ENCODE data around the gene BHLHA9. TPM values are rescaled to one million over a fixed set of nuclear protein-coding genes. Genes with fewer than 3 reads are reported as not detected.
"Not testable (repeated sequence)": the region's sequence is repeated elsewhere in the genome, so short reads cannot be mapped to it uniquely, and the experiment has no call there.

BHLHA9 gene
- total and polyA plus RNA-seq, 7 experiments from 2014 or later: not detected

DNA sequence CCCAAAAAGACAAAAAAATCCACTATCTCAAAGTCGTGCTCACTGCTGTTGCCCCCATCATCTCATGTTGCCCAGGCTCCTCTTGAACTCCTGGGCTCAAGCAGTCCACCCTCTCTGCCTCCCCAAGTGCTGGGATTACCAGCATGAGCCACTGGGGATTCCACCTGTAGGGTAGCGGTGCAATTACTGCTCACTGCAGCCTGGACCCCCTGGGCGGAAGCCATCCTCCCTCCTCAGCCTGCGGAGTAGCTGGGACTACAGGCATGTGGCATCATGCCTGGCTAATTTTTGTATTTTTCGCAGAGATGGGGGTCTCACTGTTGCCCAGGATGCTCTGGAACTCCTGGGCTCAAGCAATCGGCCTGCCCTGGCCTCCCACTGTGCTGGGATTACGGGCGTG is 37.9 kb upstream of the BHLHA9 start:
- intact Hi-C loops (cut with micrococcal nuclease): no loop called here
- ATAC-seq (no peak), DNase-seq (no peak)
- H3K4me1 Mint-ChIP-seq: peaks cover 10 to 22% (median 17%) of the 10 kb centered on the region in 7 donors
- Histone ChIP-seq H3K9me3 (ENCODE audit: control insufficient read depth in 2 of 3, low read length in 3 of 3) (no peaks in the 10 kb centered on the region), H3K36me3 (ENCODE audit: control insufficient read depth in 2 of 3, insufficient read depth in 3 of 3, low read length in 3 of 3) (no peaks in the 10 kb centered on the region), H3K4me1 (ENCODE audit: control insufficient read depth in 2 of 2, insufficient read depth in 2 of 2, low read length in 2 of 2) (peaks cover 0 to 7% of the 10 kb centered on the region in 2 donors), H3K27ac (ENCODE audit: low read depth, low read length) (no peak overlapping the region), H3K4me3 (ENCODE audit: low read length) (no peak overlapping the region), H3K27me3 (ENCODE audit: control insufficient read depth in 2 of 2, insufficient read depth in 2 of 2, low read length in 2 of 2) (peaks cover 0 to 6% of the 10 kb centered on the region in 2 donors)
- peak overlapping the region in 4 of 10 donors; percentile 5 to 59 (median 54) for H3K4me3 Mint-ChIP-seq
- ChIA-PET CTCF (no interaction called here), POLR2A (no interaction called here)
- H3K27ac Mint-ChIP-seq: no peak overlapping the region
- H3K36me3 Mint-ChIP-seq: peaks cover 0 to 4% (median 3%) of the 10 kb centered on the region in 5 donors
- peaks cover 39 to 51% (median 45%) of the 10 kb centered on the region in 5 donors for H3K27me3 Mint-ChIP-seq
- peaks cover 0 to 5% (median 0%) of the 10 kb centered on the region in 11 donors for H3K9me3 Mint-ChIP-seq

- H3K27me3 ChIP-seq (ENCODE audit: control insufficient read depth in 2 of 2, insufficient read depth in 2 of 2, low read length in 2 of 2): peaks cover 0 to 6% of the 10 kb centered on the region in 2 donors
- ChIA-PET POLR2A (no interaction called here), CTCF (no interaction called here)
- Mint-ChIP-seq H3K9me3 (peaks cover 0 to 5% (median 0%) of the 10 kb centered on the region in 11 donors), H3K27ac (no peak overlapping the region), H3K36me3 (peaks cover 0 to 4% (median 3%) of the 10 kb centered on the region in 5 donors), H3K4me1 (peaks cover 8 to 19% (median 13%) of the 10 kb centered on the region in 7 donors), H3K4me3 (peak overlapping the region in 1 of 10 donors; percentile 58), H3K27me3 (peaks cover 34 to 46% (median 41%) of the 10 kb centered on the region in 5 donors)
- peaks cover 0 to 7% of the 10 kb centered on the region in 2 donors for H3K4me1 ChIP-seq (ENCODE audit: control insufficient read depth in 2 of 2, insufficient read depth in 2 of 2, low read length in 2 of 2)
- intact Hi-C loops (cut with micrococcal nuclease): no loop called here
- ATAC-seq: no peak
- H3K27ac ChIP-seq (ENCODE audit: low read depth, low read length): no peak overlapping the region
- no peak overlapping the region for H3K4me3 ChIP-seq (ENCODE audit: low read length)
- no peaks in the 10 kb centered on the region for H3K9me3 ChIP-seq (ENCODE audit: control insufficient read depth in 2 of 3, low read length in 3 of 3)
- H3K36me3 ChIP-seq (ENCODE audit: control insufficient read depth in 2 of 3, insufficient read depth in 3 of 3, low read length in 3 of 3): no peaks in the 10 kb centered on the region
- DNase-seq: no peak
These were observed 37.5 kb upstream of the BHLHA9 start for GRCh38 chr17:1232786-1233185.

DNA sequence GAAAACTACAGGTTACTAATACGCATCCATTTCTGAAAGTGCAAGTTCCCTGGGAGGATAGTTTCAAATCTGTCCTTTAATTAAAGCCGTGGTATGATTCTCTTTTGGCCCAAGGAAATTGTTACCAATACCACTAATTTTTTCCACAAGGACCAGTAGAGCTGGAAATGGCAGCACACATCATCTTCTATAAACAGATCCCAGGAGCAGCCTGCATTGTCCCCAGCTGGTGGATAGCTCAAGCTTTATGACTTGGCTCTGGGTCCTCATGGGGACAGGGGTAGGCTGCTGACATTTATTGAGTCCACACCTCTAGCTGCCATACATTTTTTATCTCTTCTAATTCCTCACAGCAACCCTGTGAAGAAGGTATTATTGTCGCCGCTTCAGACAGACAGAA is 35.8 kb upstream of the BHLHA9 start:
- DNase-seq (no peak), ATAC-seq (no peak)
- CTCF ChIA-PET: interaction anchor here (0.6 kb wide), 1 partner anchor 65 kb away, joined by 3 read pairs; no protein-coding TSS in a partner anchor
- no peaks in the 10 kb centered on the region for H3K36me3 ChIP-seq (ENCODE audit: control insufficient read depth in 2 of 3, insufficient read depth in 3 of 3, low read length in 3 of 3)
- H3K27me3 ChIP-seq (ENCODE audit: control insufficient read depth in 2 of 2, insufficient read depth in 2 of 2, low read length in 2 of 2): peaks cover 0 to 6% of the 10 kb centered on the region in 2 donors
- Mint-ChIP-seq H3K36me3 (peaks cover 0 to 4% (median 3%) of the 10 kb centered on the region in 5 donors), H3K4me3 (no peak overlapping the region), H3K4me1 (peaks cover 7 to 19% (median 12%) of the 10 kb centered on the region in 7 donors), H3K9me3 (peaks cover 0 to 5% (median 0%) of the 10 kb centered on the region in 11 donors), H3K27me3 (peaks cover 29 to 50% (median 42%) of the 10 kb centered on the region in 5 donors), H3K27ac (no peak overlapping the region)
- POLR2A ChIA-PET: no interaction called here
- H3K27ac ChIP-seq (ENCODE audit: low read depth, low read length): no peak overlapping the region
- intact Hi-C loops (cut with micrococcal nuclease): no loop called here
- H3K9me3 ChIP-seq (ENCODE audit: control insufficient read depth in 2 of 3, low read length in 3 of 3): no peaks in the 10 kb centered on the region
- peaks cover 0 to 13% of the 10 kb centered on the region in 2 donors for H3K4me1 ChIP-seq (ENCODE audit: control insufficient read depth in 2 of 2, insufficient read depth in 2 of 2, low read length in 2 of 2)
- H3K4me3 ChIP-seq (ENCODE audit: low read length): no peak overlapping the region

GRCh38 chr17:1237471-1237870 is 32.8 kb upstream of the BHLHA9 start:
- peaks cover 7 to 27% (median 17%) of the 10 kb centered on the region in 7 donors for H3K4me1 Mint-ChIP-seq
- Histone ChIP-seq H3K4me3 (ENCODE audit: low read length) (no peak overlapping the region), H3K9me3 (ENCODE audit: control insufficient read depth in 2 of 3, low read length in 3 of 3) (no peaks in the 10 kb centered on the region), H3K4me1 (ENCODE audit: control insufficient read depth in 2 of 2, insufficient read depth in 2 of 2, low read length in 2 of 2) (peaks cover 0 to 20% of the 10 kb centered on the region in 2 donors), H3K36me3 (ENCODE audit: control insufficient read depth in 2 of 3, insufficient read depth in 3 of 3, low read length in 3 of 3) (no peaks in the 10 kb centered on the region), H3K27ac (ENCODE audit: low read depth, low read length) (no peak overlapping the region), H3K27me3 (ENCODE audit: control insufficient read depth in 2 of 2, insufficient read depth in 2 of 2, low read length in 2 of 2) (no peaks in the 10 kb centered on the region)
- peaks cover 0 to 5% (median 0%) of the 10 kb centered on the region in 11 donors for H3K9me3 Mint-ChIP-seq
- ATAC-seq (no peak), DNase-seq (no peak)
- intact Hi-C loops (cut with micrococcal nuclease): no loop called here
- ChIA-PET POLR2A (interaction anchor here (0.8 kb wide), 1 partner anchor 122 kb away, joined by 3 read pairs; no protein-coding TSS in a partner anchor), CTCF (interaction anchor here (0.7 kb wide), 1 partner anchor 50 kb away, joined by 3 read pairs; no protein-coding TSS in a partner anchor)
- peaks cover 20 to 45% (median 40%) of the 10 kb centered on the region in 5 donors for H3K27me3 Mint-ChIP-seq
- H3K4me3 Mint-ChIP-seq: no peak overlapping the region
- H3K27ac Mint-ChIP-seq: no peak overlapping the region
- H3K36me3 Mint-ChIP-seq: no peaks in the 10 kb centered on the region

- no peaks in the 10 kb centered on the region for H3K36me3 Mint-ChIP-seq
- ATAC-seq (peak; percentile 64), DNase-seq (peak in 7 of 9 donors; percentile 24 to 49 (median 38))
- peaks cover 9 to 39% (median 29%) of the 10 kb centered on the region in 5 donors for H3K27me3 Mint-ChIP-seq
- CTCF ChIA-PET: no interaction called here
- H3K4me3 Mint-ChIP-seq: peak overlapping the region in 8 of 10 donors; percentile 8 to 74 (median 56)
- H3K9me3 ChIP-seq (ENCODE audit: control insufficient read depth in 2 of 3, low read length in 3 of 3): no peaks in the 10 kb centered on the region
- H3K27ac ChIP-seq (ENCODE audit: low read depth, low read length): no peak overlapping the region
- POLR2A ChIA-PET: no interaction called here
- intact Hi-C loops (cut with micrococcal nuclease): no loop called here
- no peak overlapping the region for H3K4me3 ChIP-seq (ENCODE audit: low read length)
- H3K4me1 ChIP-seq (ENCODE audit: control insufficient read depth in 2 of 2, insufficient read depth in 2 of 2, low read length in 2 of 2): peaks cover 0 to 20% of the 10 kb centered on the region in 2 donors
- H3K4me1 Mint-ChIP-seq: peaks cover 7 to 27% (median 17%) of the 10 kb centered on the region in 7 donors
- H3K36me3 ChIP-seq (ENCODE audit: control insufficient read depth in 2 of 3, insufficient read depth in 3 of 3, low read length in 3 of 3): no peaks in the 10 kb centered on the region
- H3K9me3 Mint-ChIP-seq: peaks cover 0 to 5% (median 0%) of the 10 kb centered on the region in 11 donors
- peak overlapping the region in 5 of 9 donors; percentile 8 to 89 (median 68) for H3K27ac Mint-ChIP-seq
- H3K27me3 ChIP-seq (ENCODE audit: control insufficient read depth in 2 of 2, insufficient read depth in 2 of 2, low read length in 2 of 2): no peaks in the 10 kb centered on the region
These were observed 31.0 kb upstream of the BHLHA9 start for GRCh38 chr17:1239210-1239609.

DNA sequence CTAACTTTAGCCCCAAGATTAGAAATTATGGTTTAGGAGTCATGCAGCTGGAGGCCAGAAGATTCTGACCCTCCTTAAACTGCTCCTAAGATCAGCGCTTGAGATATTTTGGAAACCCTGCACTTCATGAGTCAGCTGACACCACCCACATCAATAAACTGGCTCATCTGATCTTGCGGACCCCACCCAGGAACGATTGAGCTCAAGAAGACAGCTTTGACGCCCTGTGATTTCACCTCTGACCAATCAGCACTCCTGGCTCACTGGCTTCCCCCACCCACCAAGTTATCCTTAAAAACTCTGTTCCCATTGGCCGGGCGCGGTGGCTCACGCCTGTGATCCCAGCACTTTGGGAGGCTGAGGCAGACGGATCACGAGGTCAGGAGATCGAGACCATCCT is 29.8 kb upstream of the BHLHA9 start:
- H3K27ac ChIP-seq (ENCODE audit: low read depth, low read length); ATAC-seq; H3K9me3 ChIP-seq (ENCODE audit: control insufficient read depth in 2 of 3, low read length in 3 of 3); POLR2A ChIA-PET; H3K9me3 Mint-ChIP-seq; H3K36me3 ChIP-seq (ENCODE audit: control insufficient read depth in 2 of 3, insufficient read depth in 3 of 3, low read length in 3 of 3); H3K4me3 ChIP-seq (ENCODE audit: low read length); H3K27ac Mint-ChIP-seq; intact Hi-C loops (cut with micrococcal nuclease); H3K27me3 ChIP-seq (ENCODE audit: control insufficient read depth in 2 of 2, insufficient read depth in 2 of 2, low read length in 2 of 2); CTCF ChIA-PET; DNase-seq; H3K36me3 Mint-ChIP-seq: not testable (repeated sequence)
- H3K4me1 Mint-ChIP-seq: peaks cover 7 to 27% (median 17%) of the 10 kb centered on the region in 7 donors
- H3K4me1 ChIP-seq (ENCODE audit: control insufficient read depth in 2 of 2, insufficient read depth in 2 of 2, low read length in 2 of 2): peaks cover 0 to 20% of the 10 kb centered on the region in 2 donors
- peak overlapping the region in 8 of 10 donors; percentile 11 to 62 (median 36) for H3K4me3 Mint-ChIP-seq
- H3K27me3 Mint-ChIP-seq: peaks cover 9 to 36% (median 26%) of the 10 kb centered on the region in 5 donors

- Histone ChIP-seq H3K9me3 (ENCODE audit: control insufficient read depth in 2 of 3, low read length in 3 of 3) (no peaks in the 10 kb centered on the region), H3K27ac (ENCODE audit: low read depth, low read length) (no peak overlapping the region), H3K4me1 (ENCODE audit: control insufficient read depth in 2 of 2, insufficient read depth in 2 of 2, low read length in 2 of 2) (peaks cover 0 to 20% of the 10 kb centered on the region in 2 donors), H3K4me3 (ENCODE audit: low read length) (no peak overlapping the region), H3K27me3 (ENCODE audit: control insufficient read depth in 2 of 2, insufficient read depth in 2 of 2, low read length in 2 of 2) (no peaks in the 10 kb centered on the region), H3K36me3 (ENCODE audit: control insufficient read depth in 2 of 3, insufficient read depth in 3 of 3, low read length in 3 of 3) (no peaks in the 10 kb centered on the region)
- H3K4me3 Mint-ChIP-seq: no peak overlapping the region
- intact Hi-C loops (cut with micrococcal nuclease): no loop called here
- ATAC-seq: no peak
- CTCF ChIA-PET: no interaction called here
- peaks cover 0 to 5% (median 0%) of the 10 kb centered on the region in 11 donors for H3K9me3 Mint-ChIP-seq
- no peak for DNase-seq
- H3K27ac Mint-ChIP-seq: peak overlapping the region in 1 of 9 donors; percentile 29
- POLR2A ChIA-PET: no interaction called here
- peaks cover 7 to 27% (median 17%) of the 10 kb centered on the region in 7 donors for H3K4me1 Mint-ChIP-seq
- no peaks in the 10 kb centered on the region for H3K36me3 Mint-ChIP-seq
- peaks cover 9 to 36% (median 26%) of the 10 kb centered on the region in 5 donors for H3K27me3 Mint-ChIP-seq
These were observed 28.3 kb upstream of the BHLHA9 start for GRCh38 chr17:1241929-1242328.
